Measurements from ENCODE around the gene LATS1.

The LATS1 gene

DNA sequence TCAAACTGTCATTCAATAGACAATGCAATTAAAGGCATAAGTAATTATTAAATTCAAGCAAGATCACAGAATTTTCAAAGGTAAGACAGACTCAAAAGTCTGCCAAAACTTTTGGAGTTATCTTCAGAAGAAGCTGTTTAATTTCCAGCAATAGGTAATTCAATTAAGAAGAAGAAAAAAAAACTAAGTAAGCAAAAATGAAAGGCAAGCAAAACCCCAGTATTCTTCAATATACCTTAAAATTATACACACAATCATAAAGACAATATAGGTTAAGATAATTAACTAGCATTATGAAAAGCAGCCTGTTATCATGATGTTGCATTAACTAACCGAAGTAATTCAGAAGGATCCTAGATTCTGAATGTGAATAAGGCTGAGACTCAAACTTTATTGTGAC lies 3.5 kb downstream of the LATS1 start:
- H3K9ac ChIP-seq (ENCODE audit: low read depth, low read length), result no peak overlapping the region
- H3K4me3 ChIP-seq (ENCODE audit: low read depth in 1 of 2, low read length in 2 of 2), result no peak overlapping the region
- no peak overlapping the region for H3K27ac ChIP-seq (ENCODE audit: low read length)
- DNase-seq (no peak), ATAC-seq (ENCODE audit: insufficient read depth, low read depth) (no peak)
- H3K79me2 ChIP-seq (ENCODE audit: insufficient read depth, low read length), result peaks cover 92% of the 10 kb centered on the region
- H3K4me1 ChIP-seq (ENCODE audit: insufficient read depth, low read length), result peaks cover 34% of the 10 kb centered on the region
- H3K4me2 ChIP-seq (ENCODE audit: insufficient read depth, low read length), result peak overlapping the region; percentile 97; the same call in 1 of the 2 replicates
- no peaks in the 10 kb centered on the region for H3K27me3 ChIP-seq (ENCODE audit: insufficient read depth, low read length, poor library complexity)
- peaks cover 36% of the 10 kb centered on the region; the same call in 1 of the 2 replicates for H4K20me1 ChIP-seq (ENCODE audit: insufficient read depth, low read length)
- peaks cover 10% of the 10 kb centered on the region for H3K36me3 ChIP-seq (ENCODE audit: insufficient read depth, low read length)
- H2AFZ ChIP-seq (ENCODE audit: low read depth, low read length), result no peak overlapping the region
- TF ChIP-seq CTCF (IDR thresholded peaks at IDR 0.05; ENCODE audit: borderline replicate concordance, extremely low read depth, low read length, poor library complexity, severe bottlenecking) (no peak), EZH2 (IDR thresholded peaks at IDR 0.05; ENCODE audit: borderline replicate concordance, low read depth, low read length, severe bottlenecking) (no peak)
- no peaks in the 10 kb centered on the region for H3K9me3 ChIP-seq (ENCODE audit: insufficient read depth, low read length, severe bottlenecking)

DNA sequence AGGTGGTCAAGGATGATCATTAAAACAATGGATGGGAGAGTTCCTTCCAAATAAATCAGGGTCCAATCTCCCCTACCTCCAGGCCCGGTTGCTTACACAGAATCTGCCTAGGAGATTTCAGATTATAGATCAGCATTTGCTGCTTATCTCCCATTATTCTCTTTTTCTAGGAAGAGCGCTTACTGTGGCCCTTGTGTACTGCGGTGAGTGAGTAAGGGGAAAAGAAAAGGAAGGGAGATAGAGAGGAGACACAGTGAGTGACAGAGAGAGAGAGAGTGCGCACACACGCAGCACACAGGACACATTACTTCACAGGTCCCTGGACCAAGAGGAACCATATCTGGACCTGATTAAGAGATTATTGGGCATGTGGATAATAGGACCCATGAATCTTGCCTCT lies 6.2 kb downstream of the LATS1 start:
- Histone ChIP-seq H3K9me3 (ENCODE audit: insufficient read depth, low read length, severe bottlenecking) (no peaks in the 10 kb centered on the region), H3K79me2 (ENCODE audit: insufficient read depth, low read length) (peaks cover 98% of the 10 kb centered on the region), H3K4me3 (ENCODE audit: low read depth in 1 of 2, low read length in 2 of 2) (no peak overlapping the region), H3K9ac (ENCODE audit: low read depth, low read length) (no peak overlapping the region), H3K36me3 (ENCODE audit: insufficient read depth, low read length) (peaks cover 10% of the 10 kb centered on the region), H3K4me2 (ENCODE audit: insufficient read depth, low read length) (0 out of 2 replicates have a peak overlapping the region, but pooled peaks have one; percentile 22), H3K4me1 (ENCODE audit: insufficient read depth, low read length) (peaks cover 20% of the 10 kb centered on the region), H4K20me1 (ENCODE audit: insufficient read depth, low read length) (peaks cover 56% of the 10 kb centered on the region; the same call in 1 of the 2 replicates), H3K27ac (ENCODE audit: low read length) (no peak overlapping the region), H2AFZ (ENCODE audit: low read depth, low read length) (no peak overlapping the region), H3K27me3 (ENCODE audit: insufficient read depth, low read length, poor library complexity) (no peaks in the 10 kb centered on the region)
- DNase-seq (no peak), ATAC-seq (ENCODE audit: insufficient read depth, low read depth) (no peak)
- TF ChIP-seq EZH2 (IDR thresholded peaks at IDR 0.05; ENCODE audit: borderline replicate concordance, low read depth, low read length, severe bottlenecking), result no peak
- TF ChIP-seq CTCF (IDR thresholded peaks at IDR 0.05; ENCODE audit: borderline replicate concordance, extremely low read depth, low read length, poor library complexity, severe bottlenecking), result no peak

GRCh38 chr6:149701714-149702113 lies 16.2 kb downstream of the LATS1 start:
- peaks cover 96% of the 10 kb centered on the region for H3K79me2 ChIP-seq (ENCODE audit: insufficient read depth, low read length)
- H4K20me1 ChIP-seq (ENCODE audit: insufficient read depth, low read length), result peaks cover 62% of the 10 kb centered on the region
- H2AFZ ChIP-seq (ENCODE audit: low read depth, low read length), result no peak overlapping the region
- H3K4me2 ChIP-seq (ENCODE audit: insufficient read depth, low read length), result no peak overlapping the region
- H3K9me3 ChIP-seq (ENCODE audit: insufficient read depth, low read length, severe bottlenecking), result no peaks in the 10 kb centered on the region
- no peak overlapping the region for H3K9ac ChIP-seq (ENCODE audit: low read depth, low read length)
- no peak overlapping the region for H3K27ac ChIP-seq (ENCODE audit: low read length)
- TF ChIP-seq EZH2 (IDR thresholded peaks at IDR 0.05; ENCODE audit: borderline replicate concordance, low read depth, low read length, severe bottlenecking), result no peak
- TF ChIP-seq CTCF (IDR thresholded peaks at IDR 0.05; ENCODE audit: borderline replicate concordance, extremely low read depth, low read length, poor library complexity, severe bottlenecking), result no peak
- no peaks in the 10 kb centered on the region for H3K27me3 ChIP-seq (ENCODE audit: insufficient read depth, low read length, poor library complexity)
- peaks cover 62% of the 10 kb centered on the region for H3K36me3 ChIP-seq (ENCODE audit: insufficient read depth, low read length)
- H3K4me1 ChIP-seq (ENCODE audit: insufficient read depth, low read length), result no peaks in the 10 kb centered on the region
- no peak overlapping the region for H3K4me3 ChIP-seq (ENCODE audit: low read depth in 1 of 2, low read length in 2 of 2)
- DNase-seq (no peak), ATAC-seq (ENCODE audit: insufficient read depth, low read depth) (no peak)

DNA sequence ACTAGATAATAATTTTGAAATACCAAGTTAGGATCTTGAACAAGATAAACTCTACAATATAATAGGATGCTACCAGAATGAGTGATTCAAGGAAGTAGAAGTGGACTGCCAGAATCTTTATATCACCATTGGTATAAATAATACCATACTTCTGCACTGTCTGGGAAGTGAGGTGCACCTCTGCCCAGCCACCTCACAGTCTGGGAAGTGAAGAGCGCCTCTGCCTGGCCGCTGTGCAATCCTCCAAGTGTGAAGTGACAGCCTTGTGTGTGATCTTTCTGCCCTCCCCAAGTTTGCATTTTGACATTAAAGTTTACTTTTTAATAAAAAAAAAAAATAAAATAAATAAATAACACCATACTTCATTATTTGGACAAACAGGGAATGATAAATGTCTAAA lies 18.8 kb downstream of the LATS1 start:
- Histone ChIP-seq H3K27ac (ENCODE audit: low read length) (no peak overlapping the region), H3K27me3 (ENCODE audit: insufficient read depth, low read length, poor library complexity) (no peaks in the 10 kb centered on the region), H3K9me3 (ENCODE audit: insufficient read depth, low read length, severe bottlenecking) (no peaks in the 10 kb centered on the region), H3K4me3 (ENCODE audit: low read depth in 1 of 2, low read length in 2 of 2) (no peak overlapping the region), H2AFZ (ENCODE audit: low read depth, low read length) (no peak overlapping the region), H3K9ac (ENCODE audit: low read depth, low read length) (no peak overlapping the region), H3K79me2 (ENCODE audit: insufficient read depth, low read length) (peaks cover 97% of the 10 kb centered on the region), H3K4me1 (ENCODE audit: insufficient read depth, low read length) (no peaks in the 10 kb centered on the region), H4K20me1 (ENCODE audit: insufficient read depth, low read length) (peaks cover 55% of the 10 kb centered on the region), H3K36me3 (ENCODE audit: insufficient read depth, low read length) (peaks cover 78% of the 10 kb centered on the region), H3K4me2 (ENCODE audit: insufficient read depth, low read length) (no peak overlapping the region)
- TF ChIP-seq EZH2 (IDR thresholded peaks at IDR 0.05; ENCODE audit: borderline replicate concordance, low read depth, low read length, severe bottlenecking), result no peak
- no peak for TF ChIP-seq CTCF (IDR thresholded peaks at IDR 0.05; ENCODE audit: borderline replicate concordance, extremely low read depth, low read length, poor library complexity, severe bottlenecking)
- DNase-seq (no peak), ATAC-seq (ENCODE audit: insufficient read depth, low read depth) (no peak)
